HG03139 (cell line): Measurements from ENCODE around the gene IYD.
"Not testable (repeated sequence)": the region's sequence is repeated elsewhere in the genome, so short reads cannot be mapped to it uniquely, and the experiment has no call there.

Experiments
- ATAC-seq: cut with Tn5 transposase; IDR thresholded peaks from one replicate; pipeline ENCODE4 v1.9.1; 2021; ENCODE audit not compliant: unreplicated experiment

The IYD gene

DNA sequence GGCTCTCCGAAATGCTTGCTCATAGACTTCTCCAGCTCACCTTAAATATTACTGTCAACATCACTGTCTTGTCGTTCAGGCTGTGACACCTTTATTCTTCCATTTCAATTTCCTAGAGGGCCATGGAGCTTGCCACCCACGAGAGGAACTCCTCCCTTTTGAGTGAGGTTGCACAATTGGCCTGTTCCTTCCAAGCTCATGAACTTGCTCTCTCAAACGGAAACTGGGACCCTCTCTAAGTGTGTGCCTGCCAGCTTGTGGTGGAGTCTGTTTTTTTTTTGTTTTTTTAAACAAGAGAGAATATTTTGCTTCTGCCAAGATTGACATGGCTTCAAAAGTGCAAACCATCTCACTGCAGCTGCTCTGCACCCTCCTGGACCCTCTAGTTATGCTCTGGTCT is 19.3 kb upstream of the IYD start:
- no peak for ATAC-seq

DNA sequence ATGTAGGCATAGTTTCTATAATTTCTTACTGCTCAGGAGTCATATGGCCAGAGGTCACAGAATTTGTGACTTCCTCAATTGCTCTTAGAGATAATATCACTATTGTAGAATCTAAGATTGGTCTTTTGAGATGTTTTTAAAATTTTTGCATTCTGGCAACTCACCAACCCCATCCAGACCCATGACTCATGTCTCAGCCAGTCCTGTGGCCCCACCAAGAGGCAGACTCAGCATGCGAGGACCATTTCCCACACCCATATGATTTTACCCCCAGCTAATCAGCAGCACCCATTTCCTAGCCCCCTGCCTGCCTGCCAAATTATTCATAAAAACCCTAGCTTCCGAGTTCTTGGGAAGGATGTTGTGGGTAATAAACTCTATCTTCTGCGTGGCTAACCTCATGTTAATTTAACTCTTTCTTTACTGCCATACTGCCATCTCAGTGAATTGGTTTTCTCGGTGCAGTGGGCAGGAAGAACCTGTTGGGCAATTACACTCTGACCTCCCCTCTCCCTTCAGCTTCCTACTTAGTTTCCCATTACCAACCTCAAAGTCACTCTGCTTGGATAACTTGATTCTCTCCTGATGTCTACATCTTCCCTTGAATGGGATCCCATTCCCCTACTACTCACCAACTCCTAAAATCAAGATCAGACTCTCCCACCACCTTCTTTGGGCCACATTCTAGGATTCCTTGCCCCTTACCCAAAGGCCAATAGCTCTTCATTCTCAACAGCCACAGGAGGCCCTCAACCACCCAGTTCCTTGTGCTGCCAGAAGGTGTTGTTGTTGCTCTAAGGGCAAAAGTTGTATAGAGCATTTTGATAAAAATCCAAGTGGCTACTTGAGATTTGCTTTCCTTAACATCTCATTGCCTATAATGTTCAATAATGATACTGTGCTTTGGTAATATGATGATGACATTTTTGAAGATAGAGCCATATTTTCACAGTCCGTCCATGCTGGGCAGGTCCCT is 16.2 kb upstream of the IYD start:
- no peak for ATAC-seq

DNA sequence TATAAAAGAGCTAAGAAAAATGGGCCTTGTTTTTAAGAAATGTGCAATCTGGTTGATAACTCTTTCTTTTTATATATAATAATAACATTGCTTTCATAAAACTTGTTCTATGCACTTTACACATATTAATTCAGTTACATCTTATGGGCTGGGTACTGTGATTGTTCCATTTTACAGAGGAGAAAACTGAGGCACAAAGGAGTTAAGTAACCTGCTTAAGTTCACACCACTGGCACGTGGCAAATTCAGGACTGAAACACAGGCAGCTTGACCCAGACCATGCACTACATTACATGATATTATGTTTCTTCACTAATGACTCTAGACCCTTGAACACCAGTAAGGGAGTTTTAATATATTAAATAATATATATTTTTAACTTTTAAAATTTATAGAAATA is 15.4 kb upstream of the IYD start:
- ATAC-seq = no peak

DNA sequence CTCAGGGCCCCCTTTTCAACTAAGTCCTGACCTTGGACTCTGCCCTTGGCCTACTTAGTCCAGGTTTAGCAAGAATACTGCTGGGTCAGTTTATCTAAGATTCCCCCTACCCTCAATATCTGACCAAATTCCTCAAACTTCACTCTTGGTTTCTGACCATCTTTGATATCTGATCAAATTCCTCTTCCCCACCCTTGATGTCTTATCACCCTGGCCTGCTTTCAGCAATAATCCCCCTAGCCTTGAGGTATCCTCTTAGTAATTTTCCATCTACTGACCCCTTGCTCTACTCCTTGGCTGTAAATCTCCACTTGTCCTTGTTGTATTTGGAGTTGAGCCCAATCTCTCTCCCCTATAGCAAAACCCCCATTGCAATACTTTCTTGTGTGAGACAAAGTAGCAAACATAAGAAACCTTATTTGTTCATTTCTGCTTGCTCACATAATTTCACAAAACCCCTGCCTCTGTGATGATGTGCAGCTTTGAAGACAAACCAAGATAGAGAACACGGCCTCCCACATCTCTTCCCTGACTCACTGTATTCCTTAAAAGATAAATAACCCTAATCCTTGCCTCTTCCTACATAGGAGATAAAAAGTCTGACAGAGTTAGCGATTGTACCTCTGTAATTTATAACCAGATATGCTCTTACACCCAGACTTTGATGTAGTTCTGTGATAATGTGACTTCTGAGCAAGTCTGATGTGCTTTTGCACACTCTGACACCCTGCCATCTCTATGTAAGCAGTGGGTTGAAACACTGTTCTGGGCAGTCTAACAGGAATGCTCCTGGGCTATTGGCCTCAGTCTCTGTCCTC is 13.8 kb upstream of the IYD start:
- ATAC-seq = no peak

DNA sequence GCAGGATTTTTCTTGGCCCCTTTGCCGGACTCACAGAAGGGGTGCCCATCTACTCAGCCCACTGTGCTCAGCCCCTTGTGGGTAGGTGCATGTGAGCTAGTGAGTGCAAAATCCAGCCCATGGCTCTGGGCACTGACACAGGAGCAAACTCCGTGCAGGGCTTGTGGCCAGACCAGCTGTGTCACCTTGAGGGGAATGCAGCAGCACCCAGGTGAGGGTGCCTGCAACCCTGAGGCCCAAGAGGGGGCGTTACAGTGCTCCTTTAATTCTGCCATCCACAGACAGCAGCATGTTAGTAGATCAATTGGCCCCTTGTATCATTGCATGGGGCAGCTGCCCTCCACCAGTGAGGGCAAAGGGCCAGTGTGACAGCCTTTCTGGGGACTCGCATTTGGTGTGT is 12.9 kb upstream of the IYD start:
- no peak for ATAC-seq

DNA sequence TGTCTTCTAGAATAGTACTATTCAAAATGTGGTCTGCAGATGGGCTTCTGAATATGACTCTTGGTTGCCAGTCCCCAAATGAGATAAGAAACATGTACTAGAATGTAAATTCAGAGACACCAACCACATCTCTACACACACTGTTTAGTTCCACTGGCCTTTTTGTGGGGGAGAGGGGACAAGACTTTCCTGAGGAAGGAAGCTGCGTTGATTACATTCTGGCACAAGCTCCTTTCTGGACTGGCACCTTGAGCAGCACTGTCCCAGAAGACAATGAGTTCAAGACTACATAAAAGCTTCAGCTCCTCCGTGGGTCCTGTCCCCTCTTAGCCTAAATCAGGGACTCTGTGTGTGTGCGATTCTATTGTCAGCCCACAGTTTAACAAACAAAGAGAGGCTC is 6.9 kb upstream of the IYD start:
- no peak for ATAC-seq

DNA sequence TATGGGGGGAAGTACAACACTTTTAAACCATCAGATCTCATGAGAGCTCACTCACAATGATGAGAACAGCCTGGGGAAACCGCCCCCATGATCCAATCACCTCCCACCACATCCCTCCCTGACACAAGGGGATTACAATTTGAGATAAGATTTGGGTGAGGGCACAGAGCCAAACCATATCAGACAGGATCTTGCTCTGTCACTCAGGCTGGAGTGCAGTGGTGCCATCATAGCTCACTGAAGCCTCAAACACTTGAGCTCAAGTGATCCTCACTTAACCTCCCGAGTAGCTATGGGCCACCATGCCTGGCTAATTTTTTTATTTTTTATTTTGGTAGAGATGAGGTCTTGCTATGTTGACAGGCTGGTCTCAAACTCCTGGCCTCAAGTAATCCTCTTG is 5.1 kb upstream of the IYD start:
- no peak for ATAC-seq

DNA sequence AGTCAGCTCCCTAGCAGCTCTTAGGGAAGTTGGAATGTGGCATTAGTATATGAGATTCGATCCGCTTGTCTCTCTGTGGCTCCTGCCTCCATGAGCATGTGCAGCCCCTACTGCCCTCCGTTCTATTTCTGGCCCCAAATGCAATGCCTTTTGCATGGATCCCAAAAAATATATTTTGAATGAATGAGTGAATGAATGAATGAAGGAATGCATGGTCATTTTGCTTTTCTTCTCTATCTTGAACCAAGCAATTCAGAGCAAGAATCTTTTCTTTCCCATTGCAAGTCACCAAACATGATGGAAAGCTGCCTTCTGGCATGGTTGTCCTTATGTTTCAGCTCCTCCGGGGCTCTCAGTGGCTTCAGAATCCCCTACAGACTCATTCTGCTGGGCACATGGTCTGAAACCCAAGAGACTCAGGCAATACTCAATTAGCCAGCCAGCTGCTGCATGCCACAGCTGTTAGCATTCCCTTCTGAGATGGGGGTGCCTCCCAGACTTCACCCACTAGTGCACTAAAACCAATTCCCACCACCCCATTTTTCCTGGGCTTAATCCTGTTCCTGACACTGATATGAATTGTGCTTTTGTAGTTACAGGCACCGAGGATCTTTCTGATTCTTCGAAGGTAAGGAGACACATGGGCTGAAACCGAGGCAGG is 2.6 kb upstream of the IYD start:
- no peak for ATAC-seq

DNA sequence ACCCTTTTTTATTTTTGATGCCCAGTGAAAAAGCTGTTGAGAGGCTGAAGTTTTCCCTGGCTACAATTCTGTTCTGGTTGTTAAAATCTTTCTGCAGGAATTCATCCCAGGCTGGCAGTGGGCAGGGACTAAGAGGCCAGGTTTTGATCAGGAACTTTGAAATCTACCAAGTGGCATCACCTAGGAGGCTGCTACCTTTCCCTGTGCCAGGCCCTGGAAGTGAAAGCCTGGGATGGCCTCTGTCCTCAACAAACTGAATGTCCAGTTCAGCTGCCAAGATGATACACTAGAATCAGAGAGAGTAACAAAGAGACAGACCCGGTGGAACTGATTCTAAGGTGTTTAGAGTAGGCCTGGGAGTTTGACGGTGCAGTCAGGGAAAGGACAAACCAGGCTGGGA is 596 bp downstream of the IYD start:
- no peak for ATAC-seq

DNA sequence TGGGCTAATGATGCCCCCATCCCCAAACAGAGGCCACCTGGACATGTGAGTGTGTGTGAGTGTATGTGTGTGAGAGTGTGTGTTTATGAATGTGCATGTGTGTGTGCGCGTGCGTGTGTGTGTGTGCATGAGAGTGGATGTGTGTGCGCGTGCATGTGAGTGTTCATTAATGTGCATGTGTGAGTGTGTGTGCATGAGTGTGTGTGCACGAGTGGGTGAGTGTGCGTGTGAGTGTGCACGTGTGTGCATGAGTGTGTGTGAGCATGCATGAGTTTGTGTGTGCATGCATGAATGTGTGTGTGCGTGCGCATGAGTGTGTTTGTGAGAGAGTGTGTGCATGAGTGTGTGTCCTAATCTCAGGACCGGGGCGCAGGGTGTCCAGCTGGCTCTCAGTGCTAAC is 1.3 kb downstream of the IYD start:
- no peak for ATAC-seq

DNA sequence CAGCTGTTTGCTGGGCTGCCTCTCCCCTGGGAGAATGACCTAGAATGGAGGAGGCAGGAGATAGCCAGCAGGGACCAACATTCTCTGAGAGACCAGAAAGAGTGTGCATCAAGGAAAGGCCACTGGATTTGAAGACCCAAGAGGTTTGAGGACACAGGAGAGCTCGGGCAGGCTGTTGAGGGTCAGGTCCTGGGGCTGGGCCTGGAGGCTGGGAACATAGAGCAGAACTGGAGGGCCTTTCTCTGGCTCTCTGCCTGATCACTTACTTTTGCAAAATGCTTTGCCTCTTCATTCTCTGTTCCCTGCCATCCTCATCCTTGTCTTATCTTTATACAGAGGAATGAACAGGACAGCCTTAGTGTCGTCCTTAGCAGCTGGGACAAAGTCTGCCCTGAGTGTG is 2.5 kb downstream of the IYD start:
- no peak for ATAC-seq

DNA sequence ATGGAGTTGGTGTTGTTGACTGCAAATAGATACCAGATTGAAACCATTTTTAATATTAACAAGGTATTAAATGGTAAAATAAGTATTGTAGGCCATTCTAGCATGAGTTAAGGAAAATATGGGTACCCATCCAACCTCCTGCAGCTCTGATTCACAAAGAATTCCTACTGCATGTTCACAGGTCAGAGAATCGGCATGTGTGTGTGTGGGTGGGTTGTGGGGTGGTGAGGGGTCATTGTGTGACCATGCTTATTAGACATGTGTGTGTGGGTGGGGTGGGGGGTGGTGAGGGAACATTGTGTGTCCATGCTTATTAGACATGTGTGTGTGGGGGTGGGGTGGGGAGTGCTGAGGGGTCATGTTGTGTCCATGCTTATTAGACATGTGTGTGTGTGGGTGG is 3.2 kb downstream of the IYD start:
- ATAC-seq = no peak

DNA sequence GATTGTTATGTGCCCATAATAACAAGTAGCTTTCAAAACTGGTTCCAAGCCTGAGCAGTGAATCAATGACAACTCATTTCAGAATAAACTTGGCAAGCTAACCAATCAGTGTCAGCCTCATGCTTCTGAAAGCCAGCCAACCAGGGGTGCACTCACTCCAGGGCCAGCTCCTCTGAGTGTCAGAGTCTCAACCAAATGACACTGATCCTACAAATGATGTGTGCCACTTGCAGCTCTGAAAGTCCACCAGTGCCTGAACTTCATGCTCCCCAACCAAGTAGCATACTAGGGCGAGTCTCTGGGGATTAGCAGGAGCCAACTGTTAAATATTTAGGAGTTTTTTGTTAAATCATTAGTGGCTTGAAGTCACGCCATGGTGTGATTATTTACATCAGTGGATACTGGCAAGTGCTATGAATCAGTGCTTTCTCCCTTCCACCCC is 4.5 kb downstream of the IYD start:
- no peak for ATAC-seq

DNA sequence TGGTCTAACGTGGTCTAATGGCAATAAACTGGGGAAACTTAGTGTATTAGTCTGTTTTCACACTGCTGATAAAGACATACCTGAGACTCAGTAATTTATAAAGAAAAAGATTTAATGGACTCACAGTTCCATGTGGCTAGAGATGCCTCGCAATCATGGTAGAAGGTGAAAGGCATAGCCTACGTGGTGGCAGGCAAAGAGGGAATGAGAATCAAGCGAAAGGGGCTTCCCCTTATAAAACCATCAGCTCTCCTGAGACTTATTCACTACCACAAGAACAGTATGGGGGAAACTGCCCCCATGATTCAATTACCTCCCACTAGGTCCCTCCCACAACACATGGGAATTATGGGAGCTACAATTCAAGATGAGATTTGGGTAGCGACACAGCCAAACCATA is 5.5 kb downstream of the IYD start:
- not testable (repeated sequence) for ATAC-seq

DNA sequence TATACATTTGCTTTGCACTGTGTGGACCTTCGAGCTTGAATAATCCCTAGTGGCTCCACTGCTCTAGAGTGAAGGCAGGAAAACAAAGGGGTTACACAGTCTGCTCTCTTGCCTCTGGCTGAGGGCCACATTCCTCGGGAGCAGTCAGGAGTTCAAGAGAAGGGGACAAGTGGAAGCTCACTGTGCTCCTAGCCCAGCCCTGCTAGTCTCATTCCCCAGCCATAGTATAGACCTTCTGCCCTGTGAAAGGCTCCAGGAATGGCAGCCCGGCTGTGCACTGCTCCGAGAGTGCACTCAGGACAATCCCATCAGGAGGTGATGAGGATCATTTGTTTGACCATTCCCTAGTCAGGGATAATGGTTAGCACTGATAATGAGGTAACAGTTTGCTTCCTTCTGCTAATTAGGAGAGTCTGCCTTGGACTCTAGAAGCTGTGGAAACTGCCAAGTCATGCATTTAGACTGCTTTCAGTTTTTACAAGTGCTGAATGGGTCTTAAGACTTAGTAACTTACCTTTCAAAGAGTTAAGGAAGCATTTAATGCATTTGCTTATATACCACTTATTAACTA is 8.5 kb downstream of the IYD start:
- ATAC-seq = no peak

DNA sequence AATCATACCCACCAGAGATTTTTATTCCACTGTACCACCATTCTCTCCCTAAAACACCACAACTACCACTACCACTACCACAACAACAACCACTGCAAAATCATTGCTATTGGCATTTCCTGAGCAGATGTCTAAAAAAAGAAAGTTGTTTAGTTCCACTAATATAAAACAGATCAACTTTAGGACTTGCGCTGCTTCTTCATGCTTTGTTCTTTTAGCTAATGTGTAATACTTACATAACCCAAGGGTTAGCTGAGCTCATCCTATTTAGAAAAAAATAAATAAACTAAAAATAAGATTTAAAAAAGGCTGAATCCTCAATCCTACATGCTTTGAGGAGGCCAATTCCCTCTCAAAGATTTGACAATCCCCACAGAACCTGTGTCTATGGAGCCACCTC is 11.4 kb downstream of the IYD start:
- ATAC-seq = no peak

DNA sequence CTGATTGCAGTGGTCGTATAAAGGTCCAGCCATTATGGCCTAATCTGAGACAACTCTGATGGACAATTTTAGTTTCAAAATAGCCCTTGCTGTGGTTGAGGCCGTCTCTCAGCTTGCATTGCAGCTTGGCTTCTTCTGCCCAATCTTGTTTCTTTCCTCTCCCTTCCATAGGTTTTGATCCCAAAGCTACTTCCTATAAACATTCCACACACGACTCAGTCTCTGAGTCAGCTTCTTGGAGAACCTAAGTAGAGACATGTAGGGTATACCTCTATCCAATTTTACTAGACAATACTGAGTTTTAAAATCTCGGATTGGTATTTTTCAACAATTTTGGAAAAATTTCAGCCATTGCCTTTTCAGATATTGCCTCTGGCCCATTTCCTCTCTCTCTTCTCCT is 13.4 kb downstream of the IYD start:
- no peak for ATAC-seq

DNA sequence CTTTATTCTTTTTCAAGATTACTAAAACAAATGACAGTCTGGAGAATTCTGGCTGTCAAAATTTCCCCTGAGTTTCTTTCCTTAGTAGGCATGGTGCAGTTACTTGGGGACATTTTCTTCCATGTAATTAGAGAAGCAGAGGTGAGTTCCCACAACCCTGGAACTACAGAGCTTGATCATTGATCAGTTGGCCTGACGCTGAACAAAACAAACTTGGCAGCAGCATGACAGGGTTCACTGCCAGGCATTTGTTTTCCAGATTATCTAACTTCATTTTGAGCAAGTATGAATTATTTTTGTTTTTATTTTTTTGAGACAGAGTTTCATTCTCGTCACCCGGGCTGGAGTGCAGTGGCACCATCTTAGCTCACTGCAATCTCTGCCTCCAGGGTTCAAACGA is 22.6 kb downstream of the IYD start:
- no peak for ATAC-seq

DNA sequence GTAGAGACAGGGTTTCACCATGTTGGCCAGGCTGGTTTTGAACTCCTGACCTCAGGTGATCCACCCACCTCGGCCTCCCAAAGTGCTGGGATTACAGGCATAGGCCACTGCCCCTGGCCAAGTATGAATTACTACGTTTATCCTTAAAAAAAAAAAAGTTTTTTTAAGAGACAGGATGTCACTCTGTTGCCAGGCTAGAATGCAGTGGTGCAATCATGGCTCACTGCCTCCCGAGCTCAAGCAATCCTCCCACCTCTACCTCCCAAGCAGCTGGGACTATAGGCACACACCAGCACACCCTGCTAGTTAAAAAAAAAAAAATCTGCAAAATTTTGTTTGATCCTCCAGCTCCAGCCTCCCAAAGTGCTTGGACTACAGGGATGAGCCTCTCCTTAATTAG is 23.1 kb downstream of the IYD start:
- no peak for ATAC-seq

DNA sequence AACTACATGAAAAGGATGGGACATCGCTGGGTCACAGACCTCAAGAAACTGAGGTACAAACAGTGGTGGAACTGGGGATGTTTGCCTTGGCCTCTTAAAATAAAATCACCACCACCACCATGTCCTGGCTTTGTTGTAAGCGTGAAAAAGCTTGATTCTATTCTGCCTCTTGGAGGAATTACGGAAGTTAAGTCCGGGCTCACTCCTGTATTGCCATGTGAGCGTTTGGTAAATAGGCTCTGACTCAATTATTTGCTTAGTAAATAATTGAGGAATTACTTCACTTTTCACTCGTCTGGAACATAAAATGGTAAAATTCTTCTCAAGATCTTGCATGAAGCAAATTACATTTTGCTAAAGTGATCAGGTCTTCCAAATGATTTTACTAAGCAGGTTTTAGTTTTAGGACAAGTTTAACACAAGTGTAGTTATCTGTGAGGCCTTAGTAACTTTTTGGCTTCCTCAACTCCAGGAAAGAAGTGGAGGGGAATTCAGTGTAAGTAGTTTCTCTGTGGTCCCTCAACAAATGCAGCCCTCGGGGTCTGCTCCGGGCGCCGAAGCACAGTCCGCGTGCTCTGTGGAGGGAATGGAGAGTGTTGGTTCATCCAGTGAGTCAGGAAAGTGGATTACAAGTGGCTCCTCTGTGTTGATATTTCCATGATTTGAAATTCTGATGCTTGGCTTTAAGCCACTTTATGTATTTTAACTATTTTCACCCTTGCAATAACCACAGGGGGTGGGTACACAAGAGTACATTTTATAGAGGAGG is 23.8 kb downstream of the IYD start:
- ATAC-seq = no peak
